GM21360 (cell line): ENCODE measurements around the gene KRTAP23-1.

Source experiments
- ATAC-seq: cut with Tn5 transposase; IDR thresholded peaks from one replicate; pipeline ENCODE4 v1.9.1; 2021; ENCODE audit warnings: mild to moderate bottlenecking, moderate library complexity; ENCODE audit not compliant: unreplicated experiment

The KRTAP23-1 gene

GRCh38 chr21:30315701-30316100 is 32.7 kb downstream of the KRTAP23-1 start:
- ATAC-seq, result no peak

GRCh38 chr21:30306884-30307283 is 41.5 kb downstream of the KRTAP23-1 start:
- no peak for ATAC-seq

- no peak for ATAC-seq
Observed at GRCh38 chr21:30305136-30305535, 43.3 kb downstream of the KRTAP23-1 start.
